Parathyroid adenoma (tissue), 2 donors: ENCODE results near the gene OGG1.
"Not testable (repeated sequence)": the region's sequence is repeated elsewhere in the genome, so short reads cannot be mapped to it uniquely, and the experiment has no call there.

Experiments
- H2AFZ ChIP-seq: fragments of 300-600 bp; sonication (generic); one replicate; pipeline ENCODE4 v1.7.0; 2017; ENCODE audit warnings: antibody characterized with exemption, mild to moderate bottlenecking
- H3K27ac ChIP-seq: fragments of 300-600 bp; sonication (generic); one replicate; pipeline ENCODE4 v1.7.0; 2017
- H3K27me3 ChIP-seq: fragments of 300-600 bp; sonication (generic); one replicate; pipeline ENCODE4 v1.7.0; 2017; ENCODE audit warnings: low read length; ENCODE audit not compliant: control insufficient read depth, insufficient read depth
- H3K36me3 ChIP-seq: fragments of 300-600 bp; sonication (generic); one replicate; pipeline ENCODE4 v1.7.0; 2017; ENCODE audit warnings: low read length; ENCODE audit not compliant: control insufficient read depth, insufficient read depth
- H3K4me1 ChIP-seq: fragments of 300-600 bp; sonication (generic); one replicate; pipeline ENCODE4 v1.7.0; 2017; ENCODE audit warnings: control low read depth
- H3K4me2 ChIP-seq: fragments of 300-600 bp; sonication (generic); one replicate; pipeline ENCODE4 v1.7.0; 2017; ENCODE audit warnings: low read length
- H3K4me3 ChIP-seq: fragments of 300-600 bp; sonication (generic); one replicate; pipeline ENCODE4 v1.7.0; 2017; ENCODE audit warnings: low read depth, low read length
- H3K79me2 ChIP-seq: fragments of 300-600 bp; sonication (generic); one replicate; pipeline ENCODE4 v1.7.0; 2017; ENCODE audit warnings: control low read depth
- H3K9ac ChIP-seq: fragments of 300-600 bp; sonication (generic); one replicate; pipeline ENCODE4 v1.7.0; 2017; ENCODE audit warnings: mild to moderate bottlenecking
- H3K9me3 ChIP-seq: fragments of 300-600 bp; sonication (generic); one replicate; pipeline ENCODE4 v1.7.0; 2017; ENCODE audit warnings: low read length; ENCODE audit not compliant: control insufficient read depth
- CTCF ChIP-seq: fragments of 300-600 bp; sonication (generic); IDR thresholded peaks from one replicate; pipeline ENCODE4 v1.7.0; 2017; ENCODE audit warnings: antibody characterized with exemption, mild to moderate bottlenecking
- donor health status: primary hyperparathyroidism.

Gene OGG1

GRCh38 chr3:9769012-9769411 is 19.3 kb downstream of the OGG1 start:
- H3K4me3 ChIP-seq = peak overlapping the region; percentile 83
- no peaks in the 10 kb centered on the region for H3K36me3 ChIP-seq
- H3K79me2 ChIP-seq = no peaks in the 10 kb centered on the region
- H2AFZ ChIP-seq = peak overlapping the region; percentile 82
- no peaks in the 10 kb centered on the region for H3K9me3 ChIP-seq
- TF ChIP-seq CTCF = no peak
- peak overlapping the region; percentile 97 for H3K4me2 ChIP-seq
- peaks cover 13% of the 10 kb centered on the region for H3K4me1 ChIP-seq
- H3K27me3 ChIP-seq = no peaks in the 10 kb centered on the region
- peak overlapping the region; percentile 60 for H3K27ac ChIP-seq
- H3K9ac ChIP-seq = no peak overlapping the region

GRCh38 chr3:9769426-9770275 is 19.9 kb downstream of the OGG1 start, which contains the start of gene CAMK1:
CAMK1 (minus strand) TSS chr3:9769947; CDS start chr3:9767749, 2,198 bp downstream.
- H3K9me3 ChIP-seq = no peaks in the 10 kb centered on the region
- H3K4me2 ChIP-seq = peak within 1 kb of the TSS; percentile 97
- peak within 1 kb of the TSS; percentile 42 for H3K9ac ChIP-seq
- no peaks in the 10 kb centered on the region for H3K36me3 ChIP-seq
- H2AFZ ChIP-seq = peak within 1 kb of the TSS; percentile 82
- TF ChIP-seq CTCF = no peak
- H3K27ac ChIP-seq = peak within 1 kb of the TSS; percentile 60
- no peaks in the 10 kb centered on the region for H3K27me3 ChIP-seq
- H3K79me2 ChIP-seq = no peaks in the 10 kb centered on the region
- peak within 1 kb of the TSS; percentile 83 for H3K4me3 ChIP-seq
- H3K4me1 ChIP-seq = peaks cover 13% of the 10 kb centered on the region

- no peak overlapping the region for H3K9ac ChIP-seq
- peak overlapping the region; percentile 82 for H2AFZ ChIP-seq
- TF ChIP-seq CTCF = no peak
- H3K27ac ChIP-seq = peak overlapping the region; percentile 25
- no peaks in the 10 kb centered on the region for H3K9me3 ChIP-seq
- peaks cover 13% of the 10 kb centered on the region for H3K4me1 ChIP-seq
- peak overlapping the region; percentile 83 for H3K4me3 ChIP-seq
- no peaks in the 10 kb centered on the region for H3K27me3 ChIP-seq
- no peaks in the 10 kb centered on the region for H3K79me2 ChIP-seq
- no peaks in the 10 kb centered on the region for H3K36me3 ChIP-seq
- H3K4me2 ChIP-seq = peak overlapping the region; percentile 97
These were observed 20.6 kb downstream of the OGG1 start for GRCh38 chr3:9770276-9770812.

GRCh38 chr3:9771007-9771406 is 21.3 kb downstream of the OGG1 start:
- not testable (repeated sequence) for H3K4me3 ChIP-seq, H3K9me3 ChIP-seq, H3K27ac ChIP-seq, H3K4me2 ChIP-seq, H3K36me3 ChIP-seq, H3K27me3 ChIP-seq, H3K79me2 ChIP-seq, H2AFZ ChIP-seq, H3K9ac ChIP-seq
- peaks cover 13% of the 10 kb centered on the region for H3K4me1 ChIP-seq

- H3K4me3 ChIP-seq = no peak overlapping the region
- H3K27ac ChIP-seq = no peak overlapping the region
- no peak for TF ChIP-seq CTCF
- no peaks in the 10 kb centered on the region for H3K9me3 ChIP-seq
- no peaks in the 10 kb centered on the region for H3K27me3 ChIP-seq
- no peak overlapping the region for H3K4me2 ChIP-seq
- no peak overlapping the region for H2AFZ ChIP-seq
- no peaks in the 10 kb centered on the region for H3K79me2 ChIP-seq
- no peaks in the 10 kb centered on the region for H3K36me3 ChIP-seq
- no peak overlapping the region for H3K9ac ChIP-seq
- no peaks in the 10 kb centered on the region for H3K4me1 ChIP-seq
These were observed 27.3 kb downstream of the OGG1 start for GRCh38 chr3:9776896-9777693.
